A673 (cell line): ENCODE results near the gene SV2C. TPM values are rescaled to one million over a fixed set of nuclear protein-coding genes. Genes with fewer than 3 reads are reported as not detected.

Source experiments
- BruUV-seq: library from RNA; stranded (reverse); fragments of 400-500 nt; replicated peaks from 2 replicates; lab custom pipeline; 2021; lab: Mats Ljungman, UMichigan
- CTCF ChIA-PET: fragments of 300-600 bp; sonication (Branson Sonifier 250); formaldehyde crosslinking; loops from one replicate; lab custom pipeline; 2022; ENCODE audit warnings: antibody characterized with exemption; lab: Charles Lee
- POLR2A ChIA-PET: fragments of 300-600 bp; sonication (Branson Sonifier 250); formaldehyde crosslinking; loops from one replicate; lab custom pipeline; 2022; ENCODE audit warnings: antibody characterized with exemption; ENCODE audit not compliant: low non-redundant PET; lab: Charles Lee
- DNase-seq: peaks from one replicate; pipeline ENCODE4 v3.0.0-alpha.2; 2015; ENCODE audit warnings: low spot score
- H3K27ac ChIP-seq: fragments of 200-600 bp; sonication (generic); 2 replicates; pipeline ENCODE4 v1.5.1; 2016; ENCODE audit warnings: mixed run types, low read depth, mild to moderate bottlenecking, mixed read lengths, antibody characterized with exemption, low read length; ENCODE audit not compliant: poor library complexity, severe bottlenecking
- H3K27me3 ChIP-seq: fragments of 200-600 bp; sonication (generic); replicated peaks from 2 replicates; pipeline ENCODE4 v1.6.1; 2017; ENCODE audit warnings: mixed run types, low read depth, mild to moderate bottlenecking, mixed read lengths, antibody characterized with exemption, low read length; ENCODE audit not compliant: insufficient read depth, poor library complexity
- H3K36me3 ChIP-seq: fragments of 200-600 bp; sonication (generic); 2 replicates; pipeline ENCODE4 v1.6.1; 2016; ENCODE audit warnings: mixed run types, mild to moderate bottlenecking, mixed read lengths, antibody characterized with exemption, low read length; ENCODE audit not compliant: insufficient read depth, poor library complexity, severe bottlenecking
- H3K4me1 ChIP-seq: fragments of 200-600 bp; sonication (generic); 2 replicates; pipeline ENCODE4 v1.6.1; 2017; ENCODE audit warnings: mixed run types, mild to moderate bottlenecking, mixed read lengths, antibody characterized with exemption, low read length; ENCODE audit not compliant: insufficient read depth, poor library complexity, severe bottlenecking
- H3K4me3 ChIP-seq: fragments of 200-600 bp; sonication (generic); 2 replicates; pipeline ENCODE4 v1.5.1; 2016; ENCODE audit warnings: low read depth, mixed run types, mild to moderate bottlenecking, mixed read lengths, low read length; ENCODE audit not compliant: poor library complexity, severe bottlenecking
- H3K9me3 ChIP-seq: fragments of 200-600 bp; sonication (generic); 2 replicates; pipeline ENCODE4 v1.6.1; 2016; ENCODE audit warnings: mixed run types, low read depth, mild to moderate bottlenecking, mixed read lengths, antibody characterized with exemption, low read length; ENCODE audit not compliant: poor library complexity, severe bottlenecking
- CTCF ChIP-seq: fragments of 300-800, 200-600 bp; sonication (generic); conservative IDR thresholded peaks from 2 replicates; pipeline ENCODE4 v1.5.1; 2017; ENCODE audit warnings: low read depth, mild to moderate bottlenecking, antibody characterized with exemption, low read length, moderate library complexity, mixed read lengths
- EZH2 ChIP-seq: fragments of 200-600 bp; sonication (generic); IDR thresholded peaks from 2 replicates; pipeline ENCODE4 v1.6.1; 2017; ENCODE audit warnings: borderline replicate concordance, low read depth, mild to moderate bottlenecking, mixed read lengths, antibody characterized with exemption, low read length; ENCODE audit not compliant: poor library complexity, severe bottlenecking
- intact Hi-C: fragments of 100-400 bp; cut with micrococcal nuclease; formaldehyde crosslinking; loops from one replicate; pipeline ENCODE4 v1.10.0; 2022; ENCODE audit not compliant: unreplicated experiment
- total RNA-seq: library from RNA; stranded (reverse); gene quantifications from 2 replicates; pipeline ENCODE4 v1.2.3, GENCODE V29; 2021

Gene SV2C
- total RNA-seq, 1 experiment from 2014 or later = 3.1 TPM

- no peaks in the 10 kb centered on the region for H3K36me3 ChIP-seq
- no peaks in the 10 kb centered on the region for H3K27me3 ChIP-seq
- H3K27ac ChIP-seq = peak overlapping the region; percentile 76
- CTCF ChIA-PET = interaction anchor here (1.2 kb wide), 1 partner anchor 79 kb away, joined by 12 read pairs; no protein-coding TSS in a partner anchor
- no peak for DNase-seq
- intact Hi-C loops = no loop called here
- H3K9me3 ChIP-seq = no peaks in the 10 kb centered on the region
- TF ChIP-seq CTCF (no peak), EZH2 (no peak)
- POLR2A ChIA-PET = no interaction called here
- BruUV-seq = no TSS peak
- H3K4me1 ChIP-seq = peaks cover 38% of the 10 kb centered on the region
- no peak overlapping the region for H3K4me3 ChIP-seq
Measured at GRCh38 chr5:76325326-76325725, 242.1 kb downstream of the SV2C start.

GRCh38 chr5:76325876-76326491 lies 242.8 kb downstream of the SV2C start:
- H3K27ac ChIP-seq = peak overlapping the region; percentile 76

GRCh38 chr5:76326577-76327302 lies 243.6 kb downstream of the SV2C start:
- CTCF ChIA-PET = interaction anchor here (0.5 to 1.2 kb wide), 2 partner anchors 77 to 344 kb away, joined by 3 to 12 read pairs; no protein-coding TSS in a partner anchor
- TF ChIP-seq CTCF (no peak), EZH2 (no peak)
- intact Hi-C loops = no loop called here
- DNase-seq = peak; percentile 74
- Histone ChIP-seq H3K4me1 (peaks cover 50% of the 10 kb centered on the region), H3K9me3 (no peaks in the 10 kb centered on the region), H3K4me3 (no peak overlapping the region), H3K27me3 (no peaks in the 10 kb centered on the region), H3K27ac (peak overlapping the region; percentile 76), H3K36me3 (no peaks in the 10 kb centered on the region)
- no TSS peak for BruUV-seq
- POLR2A ChIA-PET = interaction anchor here (0.6 to 0.7 kb wide), 3 partner anchors 23 to 262 kb away, joined by 7 to 14 read pairs (median 9); no protein-coding TSS in a partner anchor

More at GRCh38 chr5:76325876-76326491, 242.8 kb downstream of the SV2C start:
- no TSS peak for BruUV-seq
- TF ChIP-seq EZH2 = no peak
- no peak for TF ChIP-seq CTCF
- ChIA-PET POLR2A (no interaction called here), CTCF (interaction anchor here (0.5 to 1.2 kb wide), 2 partner anchors 78 to 343 kb away, joined by 3 to 12 read pairs; no protein-coding TSS in a partner anchor)
- H3K27me3 ChIP-seq = no peaks in the 10 kb centered on the region
- no peak overlapping the region for H3K4me3 ChIP-seq
- H3K4me1 ChIP-seq = peaks cover 42% of the 10 kb centered on the region
- DNase-seq = peak; percentile 56
- no peaks in the 10 kb centered on the region for H3K36me3 ChIP-seq
- intact Hi-C loops = no loop called here
- H3K9me3 ChIP-seq = no peaks in the 10 kb centered on the region
